T-helper 2 cell treated with Interferon-gamma antibody and Interleukin-4, amounts not matched to agents 5 μg/mL and 100 μg/mL, for 36 hours (primary cell): Measurements from ENCODE around the gene EEFSEC.

Source experiments
- DNase-seq: peaks from one replicate; pipeline ENCODE4 v3.0.0; 2021; ENCODE audit warnings: low spot score
- H3K27ac Mint-ChIP-seq: one replicate; pipeline ENCODE4 v1.8.0; 2021; ENCODE audit warnings: mild to moderate bottlenecking, mixed read lengths
- H3K27me3 Mint-ChIP-seq: one replicate; pipeline ENCODE4 v1.8.0; 2021; ENCODE audit warnings: low read depth, mixed read lengths
- H3K36me3 Mint-ChIP-seq: one replicate; pipeline ENCODE4 v1.8.0; 2021; ENCODE audit warnings: low read depth, mixed read lengths
- H3K4me1 Mint-ChIP-seq: one replicate; pipeline ENCODE4 v1.8.0; 2021; ENCODE audit warnings: low read depth, mixed read lengths
- H3K4me3 Mint-ChIP-seq: one replicate; pipeline ENCODE4 v1.8.0; 2022; ENCODE audit warnings: mild to moderate bottlenecking, moderate library complexity, mixed read lengths
- H3K9me3 Mint-ChIP-seq: one replicate; pipeline ENCODE4 v1.8.0; 2021; ENCODE audit warnings: mixed read lengths

The EEFSEC gene

GRCh38 chr3:128263946-128264345, 110.7 kb downstream of the EEFSEC start:
- no peak for DNase-seq
- H3K36me3 Mint-ChIP-seq: peaks cover 13% of the 10 kb centered on the region

GRCh38 chr3:128266453-128266852, 113.2 kb downstream of the EEFSEC start:
- no peaks in the 10 kb centered on the region for H3K4me1 Mint-ChIP-seq
- H3K27me3 Mint-ChIP-seq: no peaks in the 10 kb centered on the region
- no peak overlapping the region for H3K27ac Mint-ChIP-seq
- peaks cover 3% of the 10 kb centered on the region for H3K36me3 Mint-ChIP-seq
- H3K9me3 Mint-ChIP-seq: peaks cover 2% of the 10 kb centered on the region
- no peak overlapping the region for H3K4me3 Mint-ChIP-seq
- no peak for DNase-seq

More at GRCh38 chr3:128263946-128264345, 110.7 kb downstream of the EEFSEC start:
- Mint-ChIP-seq H3K4me3 (no peak overlapping the region), H3K27me3 (no peaks in the 10 kb centered on the region), H3K27ac (no peak overlapping the region), H3K9me3 (peaks cover 18% of the 10 kb centered on the region), H3K4me1 (no peaks in the 10 kb centered on the region)

- H3K27ac Mint-ChIP-seq: no peak overlapping the region
- no peaks in the 10 kb centered on the region for H3K9me3 Mint-ChIP-seq
- H3K36me3 Mint-ChIP-seq: no peaks in the 10 kb centered on the region
- no peaks in the 10 kb centered on the region for H3K27me3 Mint-ChIP-seq
- no peak overlapping the region for H3K4me3 Mint-ChIP-seq
- H3K4me1 Mint-ChIP-seq: no peaks in the 10 kb centered on the region
- no peak for DNase-seq
These were observed 114.3 kb downstream of the EEFSEC start for GRCh38 chr3:128267541-128267940.

- no peak overlapping the region for H3K4me3 Mint-ChIP-seq
- no peaks in the 10 kb centered on the region for H3K9me3 Mint-ChIP-seq
- H3K36me3 Mint-ChIP-seq: no peaks in the 10 kb centered on the region
- DNase-seq: no peak
- H3K4me1 Mint-ChIP-seq: no peaks in the 10 kb centered on the region
- H3K27ac Mint-ChIP-seq: no peak overlapping the region
- H3K27me3 Mint-ChIP-seq: no peaks in the 10 kb centered on the region
These were observed 115.9 kb downstream of the EEFSEC start for GRCh38 chr3:128269006-128269775.

DNA sequence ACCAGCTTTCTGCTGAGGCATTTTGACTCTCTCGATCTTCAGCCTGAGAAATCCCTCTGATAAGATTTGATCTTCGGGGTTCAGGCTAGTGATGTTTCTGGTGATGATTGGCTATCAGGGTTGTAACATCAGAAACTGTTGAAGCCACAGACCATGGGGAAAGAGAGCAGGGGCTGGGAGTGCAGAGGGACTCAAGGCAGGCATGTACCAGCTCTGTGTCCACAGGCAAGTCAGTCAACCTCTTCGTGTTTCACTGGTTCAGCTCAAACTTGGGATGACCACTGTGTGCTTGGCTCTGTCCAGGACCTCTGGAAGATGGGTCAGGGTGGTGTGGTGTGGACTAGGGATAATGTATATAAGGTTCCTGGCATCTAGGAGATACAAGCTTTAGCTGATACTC, 116.5 kb downstream of the EEFSEC start:
- H3K27ac Mint-ChIP-seq: no peak overlapping the region
- no peaks in the 10 kb centered on the region for H3K9me3 Mint-ChIP-seq
- no peaks in the 10 kb centered on the region for H3K36me3 Mint-ChIP-seq

GRCh38 chr3:128270559-128271492, 117.5 kb downstream of the EEFSEC start:
- Mint-ChIP-seq H3K9me3 (no peaks in the 10 kb centered on the region), H3K27ac (no peak overlapping the region), H3K4me3 (no peak overlapping the region), H3K27me3 (no peaks in the 10 kb centered on the region), H3K36me3 (no peaks in the 10 kb centered on the region), H3K4me1 (no peaks in the 10 kb centered on the region)
- DNase-seq: no peak

More for the DNA sequence above, 116.5 kb downstream of the EEFSEC start:
- DNase-seq: no peak
- no peaks in the 10 kb centered on the region for H3K4me1 Mint-ChIP-seq
- no peaks in the 10 kb centered on the region for H3K27me3 Mint-ChIP-seq
- no peak overlapping the region for H3K4me3 Mint-ChIP-seq

DNA sequence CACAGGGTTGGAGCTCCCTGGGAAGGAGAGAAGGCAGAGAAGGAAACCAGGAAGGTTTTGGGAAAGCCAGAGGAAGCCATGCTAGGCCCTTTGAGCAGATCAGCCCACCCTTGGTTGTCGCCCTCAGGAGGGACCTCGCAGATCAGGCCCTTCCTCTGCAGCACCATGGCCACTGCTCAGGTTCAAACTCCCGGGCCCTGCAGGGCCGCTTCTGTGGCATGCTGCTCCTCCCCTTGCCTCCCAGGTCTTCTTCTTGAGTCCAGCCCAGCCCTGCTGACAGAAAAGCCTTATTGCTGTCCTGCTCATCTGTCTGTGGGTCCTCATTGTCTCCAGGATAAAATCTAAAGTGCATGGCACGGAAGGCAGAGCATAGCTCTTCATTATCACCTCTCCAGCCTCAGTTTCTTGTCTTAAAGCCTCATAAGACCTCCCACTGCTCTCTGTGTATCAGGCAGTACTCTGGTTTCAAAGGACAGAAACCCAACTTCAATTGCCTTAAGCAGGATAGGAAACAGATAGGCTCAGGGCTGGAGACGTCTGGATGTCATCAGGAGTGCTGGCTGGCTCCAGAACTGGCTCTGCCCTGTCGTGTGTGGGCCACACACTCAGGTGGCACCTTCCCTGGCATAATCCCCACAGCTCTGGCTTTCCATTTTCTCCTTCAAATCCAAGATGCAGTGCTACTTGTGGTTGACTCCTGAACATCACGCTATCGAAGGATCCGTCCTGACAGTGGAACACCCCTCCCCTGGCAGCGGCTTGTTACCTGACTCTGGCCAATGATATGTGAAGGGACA, 118.5 kb downstream of the EEFSEC start:
- H3K4me3 Mint-ChIP-seq: no peak overlapping the region
- no peak for DNase-seq
- H3K27me3 Mint-ChIP-seq: no peaks in the 10 kb centered on the region
- H3K27ac Mint-ChIP-seq: no peak overlapping the region
- no peaks in the 10 kb centered on the region for H3K36me3 Mint-ChIP-seq
- H3K9me3 Mint-ChIP-seq: no peaks in the 10 kb centered on the region
- H3K4me1 Mint-ChIP-seq: no peaks in the 10 kb centered on the region

- Mint-ChIP-seq H3K9me3 (no peaks in the 10 kb centered on the region), H3K36me3 (no peaks in the 10 kb centered on the region), H3K27me3 (no peaks in the 10 kb centered on the region), H3K27ac (no peak overlapping the region), H3K4me1 (no peaks in the 10 kb centered on the region), H3K4me3 (no peak overlapping the region)
- DNase-seq: no peak
These were observed 120.0 kb downstream of the EEFSEC start for GRCh38 chr3:128273109-128273840.

DNA sequence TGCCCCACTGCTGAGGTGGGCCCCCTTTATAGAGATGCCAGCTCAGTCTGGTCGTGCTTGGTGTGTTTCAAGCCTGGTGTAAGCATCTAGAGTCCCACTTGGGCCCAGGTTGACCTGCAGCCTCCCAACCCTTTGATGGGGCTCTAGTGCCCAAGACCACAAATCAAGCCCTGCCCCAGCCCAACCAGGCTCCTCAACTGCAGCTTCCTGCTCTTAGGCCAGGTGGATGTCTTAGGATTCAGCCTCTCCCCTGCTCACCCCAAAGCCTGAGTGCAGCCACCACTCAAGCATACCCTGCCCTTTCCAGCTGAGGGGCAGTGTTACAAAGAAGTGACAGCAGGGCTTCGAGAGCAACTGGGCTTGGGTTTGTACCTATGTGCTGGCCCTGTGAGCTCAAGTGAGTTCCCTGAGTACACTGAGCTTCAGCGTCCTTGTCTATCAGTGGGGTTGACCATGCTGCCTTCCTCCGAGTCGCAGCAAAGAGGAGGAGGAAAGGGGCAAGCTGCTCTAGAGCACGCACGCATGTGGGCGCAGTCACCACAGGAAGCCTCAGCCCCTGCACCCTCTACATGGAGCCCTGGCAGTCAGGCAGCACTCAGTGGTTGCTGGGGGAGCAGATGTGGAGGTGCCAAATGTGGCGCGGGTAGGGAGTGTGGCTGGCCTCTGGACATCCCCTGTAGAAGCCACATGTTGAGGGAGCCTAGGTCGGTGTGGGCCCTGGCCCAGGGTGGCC, 120.7 kb downstream of the EEFSEC start:
- Mint-ChIP-seq H3K9me3 (no peaks in the 10 kb centered on the region), H3K27me3 (no peaks in the 10 kb centered on the region), H3K4me3 (no peak overlapping the region), H3K27ac (no peak overlapping the region), H3K36me3 (no peaks in the 10 kb centered on the region), H3K4me1 (no peaks in the 10 kb centered on the region)
- DNase-seq: no peak

DNA sequence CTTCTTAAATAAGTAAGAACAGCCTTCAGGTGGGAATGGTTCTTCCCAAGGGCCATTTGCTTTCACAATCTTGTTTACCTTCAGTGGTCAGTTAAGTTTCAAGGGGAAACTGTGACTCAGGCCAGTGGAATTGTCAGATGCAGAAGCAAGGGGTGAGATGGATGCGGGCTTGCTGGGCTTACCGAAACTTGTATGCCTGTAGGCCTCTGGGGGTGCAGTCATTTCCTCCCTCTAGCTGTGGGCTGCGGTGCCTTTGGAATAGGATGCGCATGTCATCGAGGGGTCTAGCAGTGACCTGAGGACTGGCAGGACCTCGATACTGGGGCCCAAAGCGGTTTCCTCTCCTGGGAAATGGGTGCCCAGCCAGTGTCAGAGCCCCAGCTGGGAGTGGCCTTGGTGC, 121.6 kb downstream of the EEFSEC start:
- no peaks in the 10 kb centered on the region for H3K4me1 Mint-ChIP-seq
- no peaks in the 10 kb centered on the region for H3K9me3 Mint-ChIP-seq
- H3K36me3 Mint-ChIP-seq: no peaks in the 10 kb centered on the region
- H3K4me3 Mint-ChIP-seq: no peak overlapping the region
- H3K27ac Mint-ChIP-seq: no peak overlapping the region
- no peak for DNase-seq
- no peaks in the 10 kb centered on the region for H3K27me3 Mint-ChIP-seq

DNA sequence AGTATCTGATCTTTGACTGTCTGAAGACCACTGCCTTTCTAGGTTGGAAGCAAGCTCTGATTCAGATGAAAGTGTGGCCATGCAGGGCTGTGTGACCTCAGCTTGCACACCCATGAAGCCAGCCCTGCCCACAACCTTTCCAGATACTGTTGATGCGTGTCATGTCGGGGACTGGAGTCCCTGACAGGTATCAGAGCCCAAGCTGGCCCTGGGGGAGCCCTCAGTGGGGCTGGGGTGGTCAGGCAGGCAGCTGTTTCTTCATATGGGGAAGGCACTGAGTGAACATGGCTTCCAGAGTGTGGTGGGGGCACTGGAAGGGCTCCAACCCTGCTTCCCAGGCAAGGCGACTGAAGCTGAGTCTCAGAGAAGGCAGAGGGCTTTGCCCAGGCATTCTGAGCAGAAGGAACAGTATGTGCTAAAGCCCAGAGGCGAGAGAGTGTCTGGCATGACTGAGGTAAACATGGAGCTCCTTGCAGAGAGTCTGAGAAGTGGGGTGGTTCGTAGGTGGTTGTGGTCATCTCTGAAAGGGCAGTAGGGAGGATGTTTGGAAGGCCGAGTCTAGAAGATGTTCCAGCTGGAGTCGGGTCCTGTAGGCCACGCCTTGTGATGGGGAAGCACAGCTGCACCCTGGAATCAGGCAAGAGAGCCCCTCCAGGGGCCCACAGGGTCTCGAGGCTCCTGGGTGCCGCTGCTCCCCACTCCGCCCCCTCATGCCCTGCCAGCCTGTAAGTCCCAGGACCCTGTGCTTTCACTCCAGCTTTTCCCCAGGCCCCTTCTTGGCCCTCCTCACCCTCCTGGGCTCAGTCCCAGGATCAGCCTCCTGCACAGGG, 122.2 kb downstream of the EEFSEC start:
- Mint-ChIP-seq H3K4me1 (no peaks in the 10 kb centered on the region), H3K36me3 (no peaks in the 10 kb centered on the region), H3K4me3 (no peak overlapping the region), H3K27ac (no peak overlapping the region), H3K9me3 (no peaks in the 10 kb centered on the region), H3K27me3 (no peaks in the 10 kb centered on the region)
- no peak for DNase-seq

GRCh38 chr3:128276146-128276435, 122.8 kb downstream of the EEFSEC start:
- Mint-ChIP-seq H3K36me3 (no peaks in the 10 kb centered on the region), H3K9me3 (no peaks in the 10 kb centered on the region), H3K27ac (no peak overlapping the region), H3K4me1 (no peaks in the 10 kb centered on the region), H3K4me3 (no peak overlapping the region), H3K27me3 (no peaks in the 10 kb centered on the region)
- DNase-seq: no peak
